ENCODE measurements around the gene GALNT11.
A peak's percentile ranks its signal among the peaks of the same experiment; 100 is the strongest.
"Not testable (repeated sequence)": the region's sequence is repeated elsewhere in the genome, so short reads cannot be mapped to it uniquely, and the experiment has no call there.

Gene GALNT11

GRCh38 chr7:152013974-152014373 is 11.5 kb upstream of the GALNT11 start:
- no peak overlapping the region for H3K4me3 ChIP-seq (ENCODE audit: low read depth, low read length)
- no peak for TF ChIP-seq CTCF (IDR thresholded peaks at IDR 0.05; ENCODE audit: borderline replicate concordance, insufficient read depth, low read depth, low read length)

GRCh38 chr7:152014722-152015121 is 10.8 kb upstream of the GALNT11 start:
- no peak for TF ChIP-seq CTCF (IDR thresholded peaks at IDR 0.05; ENCODE audit: borderline replicate concordance, insufficient read depth, low read depth, low read length)
- H3K4me3 ChIP-seq (ENCODE audit: low read depth, low read length) = no peak overlapping the region

- TF ChIP-seq CTCF (IDR thresholded peaks at IDR 0.05; ENCODE audit: borderline replicate concordance, insufficient read depth, low read depth, low read length) = no peak
- H3K4me3 ChIP-seq (ENCODE audit: low read depth, low read length) = no peak overlapping the region
Observed at GRCh38 chr7:152015600-152015999, 9.9 kb upstream of the GALNT11 start.

DNA sequence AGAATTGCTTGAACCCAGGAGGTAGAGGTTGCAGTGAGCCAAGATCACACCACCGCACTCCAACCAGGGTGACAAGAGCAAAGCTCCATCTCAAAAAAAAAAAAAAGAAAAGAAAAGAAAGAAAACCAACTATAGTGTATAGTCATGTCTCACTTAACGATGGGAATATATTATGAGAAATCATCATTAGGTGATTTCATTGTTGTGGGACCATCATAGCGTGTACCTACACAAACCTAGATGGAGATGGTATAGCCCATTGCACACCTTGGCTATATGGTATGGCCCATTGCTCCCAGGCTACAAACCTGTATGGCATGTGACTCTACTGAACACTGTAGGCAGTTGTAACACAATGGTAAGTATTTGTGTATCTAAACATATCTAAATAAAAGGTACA is 8.5 kb upstream of the GALNT11 start:
- TF ChIP-seq CTCF (IDR thresholded peaks at IDR 0.05; ENCODE audit: borderline replicate concordance, insufficient read depth, low read depth, low read length) = no peak

DNA sequence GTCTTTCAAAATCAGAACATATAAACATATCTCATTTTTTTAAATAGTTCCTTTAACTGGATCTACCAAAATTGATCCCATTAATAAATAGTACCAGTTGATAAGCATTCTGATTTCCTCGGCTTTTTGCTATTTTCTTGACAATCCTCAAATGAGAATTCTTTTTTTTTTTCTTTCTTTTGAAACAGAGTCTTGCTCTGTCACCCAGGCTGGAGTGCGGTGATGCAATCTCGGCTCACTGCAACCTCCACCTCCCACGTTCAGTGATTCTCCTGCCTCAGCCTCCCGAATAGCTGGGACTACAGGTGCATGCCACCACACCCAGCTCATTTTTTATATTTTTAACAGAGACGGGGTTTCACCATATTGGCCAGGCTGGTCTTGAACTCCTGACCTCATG is 7.8 kb upstream of the GALNT11 start:
- not testable (repeated sequence) for H3K4me3 ChIP-seq (ENCODE audit: low read depth, low read length)

More for the DNA sequence above, 8.5 kb upstream of the GALNT11 start:
- no peak overlapping the region for H3K4me3 ChIP-seq (ENCODE audit: low read depth, low read length)

DNA sequence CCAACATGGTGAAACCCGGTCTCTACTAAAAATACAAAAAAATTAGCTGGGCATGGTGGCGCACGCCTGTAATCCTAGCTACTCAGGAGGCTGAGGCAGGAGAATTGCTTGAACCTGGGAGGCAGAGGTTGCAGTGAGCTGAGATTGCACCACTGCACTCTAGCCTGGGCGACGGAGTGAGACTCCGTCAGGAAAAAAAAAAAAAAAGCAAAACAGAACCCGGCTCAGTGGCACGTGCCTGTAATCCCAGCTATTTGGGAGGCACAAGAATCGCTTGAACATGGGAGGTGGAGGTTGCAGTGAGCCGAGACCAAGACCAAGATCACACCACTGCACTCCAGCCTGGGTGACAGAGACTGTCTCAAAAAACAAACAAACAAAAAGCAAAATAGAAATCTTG is 3.7 kb upstream of the GALNT11 start:
- not testable (repeated sequence) for H3K4me3 ChIP-seq (ENCODE audit: low read depth, low read length)

GRCh38 chr7:152025937-152026890 is 740 bp downstream of the GALNT11 start:
- H3K4me3 ChIP-seq (ENCODE audit: low read depth, low read length) = peak overlapping the region; percentile 55
- no peak for TF ChIP-seq CTCF (IDR thresholded peaks at IDR 0.05; ENCODE audit: borderline replicate concordance, insufficient read depth, low read depth, low read length)

DNA sequence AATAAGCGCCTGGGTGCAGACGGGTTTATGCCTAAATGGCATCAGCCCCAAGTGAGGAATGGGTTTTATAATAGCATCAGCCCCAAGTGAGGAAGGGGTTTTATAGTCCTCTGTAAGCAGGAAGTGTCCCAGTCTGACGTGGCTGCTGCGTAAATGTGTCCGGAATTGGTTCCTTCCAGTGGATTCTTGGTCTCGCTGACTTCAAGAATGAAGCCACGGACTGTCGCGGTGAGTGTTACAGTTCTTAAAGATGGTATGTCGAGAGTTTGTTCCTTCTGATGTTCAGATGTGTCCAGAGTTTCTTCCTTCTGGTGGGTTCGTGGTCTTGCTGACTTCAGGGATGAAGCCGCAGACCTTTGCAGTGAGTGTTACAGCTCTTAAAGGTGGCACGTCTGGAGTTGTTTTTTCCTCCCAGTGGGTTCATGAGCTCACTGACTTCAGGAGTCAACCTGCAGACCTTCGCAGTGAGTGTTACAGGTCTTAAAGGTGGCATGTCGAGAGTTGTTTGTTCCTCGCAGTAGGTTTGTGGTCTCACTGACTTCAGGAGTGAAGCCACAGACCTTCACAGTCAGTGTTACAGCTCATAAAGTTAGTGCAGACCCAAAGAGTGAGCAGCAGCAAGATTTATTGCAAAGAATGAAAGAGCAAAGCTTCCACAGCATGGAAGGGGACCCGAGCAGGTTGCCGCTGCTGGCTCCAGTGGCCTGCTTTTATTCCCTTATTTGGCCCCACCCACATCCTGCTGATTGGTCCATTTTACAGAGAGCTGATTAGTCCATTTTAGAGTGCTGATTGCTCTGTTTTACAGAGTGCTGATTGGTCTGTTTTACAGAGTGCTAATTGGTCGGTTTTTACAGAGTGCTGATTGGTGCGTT is 2.3 kb downstream of the GALNT11 start:
- not testable (repeated sequence) for H3K4me3 ChIP-seq (ENCODE audit: low read depth, low read length)
